ENCODE results near the gene SLC26A6. TPM values are rescaled to one million over a fixed set of nuclear protein-coding genes. Genes with fewer than 3 reads are reported as not detected.

Gene SLC26A6
- polyA plus RNA-seq, 1 donor (not counting 4 experiments of a cell fraction or from before 2014, with no cell fraction given) = 24.9 TPM

- H3K9me3 ChIP-seq (ENCODE audit: control insufficient read depth, low read depth, low read length) = no peaks in the 10 kb centered on the region
- no peak overlapping the region for H3K4me3 ChIP-seq (ENCODE audit: control insufficient read depth in 2 of 3, extremely low read depth in 1 of 3, insufficient read depth in 2 of 3, low read depth in 1 of 3, low read length in 3 of 3)
- no peak for DNase-seq (ENCODE audit: low read depth, low spot score)
- peaks cover 20 to 22% of the 10 kb centered on the region in 2 experiments for H3K36me3 ChIP-seq (ENCODE audit: control insufficient read depth in 2 of 2, extremely low read depth in 1 of 2, insufficient read depth in 2 of 2, low read length in 2 of 2)
- no peak overlapping the region for H2AFZ ChIP-seq (ENCODE audit: control insufficient read depth, low read length)
- H3K9me1 ChIP-seq (ENCODE audit: control insufficient read depth, extremely low read depth, insufficient read depth, low read length) = no peaks in the 10 kb centered on the region
- H3K27ac ChIP-seq (ENCODE audit: control insufficient read depth, insufficient read depth, low read length) = no peak overlapping the region
- no peaks in the 10 kb centered on the region for H3K79me2 ChIP-seq (ENCODE audit: control insufficient read depth, insufficient read depth, low read length)
- H4K20me1 ChIP-seq (ENCODE audit: control insufficient read depth, extremely low read depth, insufficient read depth, low read length) = no peaks in the 10 kb centered on the region
- no peak overlapping the region for H3K9ac ChIP-seq (ENCODE audit: control insufficient read depth, extremely low read depth, insufficient read depth, low read length)
- no peak for FAIRE-seq
- H3K27me3 ChIP-seq (ENCODE audit: control insufficient read depth, extremely low read depth, insufficient read depth, low read length) = no peaks in the 10 kb centered on the region
- H3K4me2 ChIP-seq (ENCODE audit: control insufficient read depth, extremely low read depth, insufficient read depth, low read depth, low read length) = no peak overlapping the region
- H3K4me1 ChIP-seq (ENCODE audit: control insufficient read depth, extremely low read depth, insufficient read depth, low read length) = no peaks in the 10 kb centered on the region
- no peak for TF ChIP-seq CTCF (optimal IDR thresholded peaks at IDR 0.05 in 1 of 3, IDR thresholded peaks at IDR 0.05 in 1 of 3, conservative IDR thresholded peaks at IDR 0.05 in 1 of 3; ENCODE audit: extremely low read depth in 1 of 3, insufficient read depth in 2 of 3, low read length in 3 of 3)
- dilution Hi-C loops (cut with MboI; ENCODE audit: extremely low pct_ligation_motif_present, low sequenced_read_pairs) = no loop called here
Measured at GRCh38 chr3:48674505-48674904, 39.2 kb upstream of the SLC26A6 start.

- FAIRE-seq = no peak
Measured at GRCh38 chr3:48672522-48672921, 37.3 kb upstream of the SLC26A6 start.

More at GRCh38 chr3:48672522-48672921, 37.3 kb upstream of the SLC26A6 start:
- Histone ChIP-seq H4K20me1 (ENCODE audit: control insufficient read depth, extremely low read depth, insufficient read depth, low read length) (no peaks in the 10 kb centered on the region), H2AFZ (ENCODE audit: control insufficient read depth, low read length) (no peak overlapping the region), H3K36me3 (ENCODE audit: control insufficient read depth in 2 of 2, extremely low read depth in 1 of 2, insufficient read depth in 2 of 2, low read length in 2 of 2) (peaks cover 11 to 18% of the 10 kb centered on the region in 2 experiments), H3K27me3 (ENCODE audit: control insufficient read depth, extremely low read depth, insufficient read depth, low read length) (no peaks in the 10 kb centered on the region), H3K4me3 (ENCODE audit: control insufficient read depth in 2 of 3, extremely low read depth in 1 of 3, insufficient read depth in 2 of 3, low read depth in 1 of 3, low read length in 3 of 3) (no peak overlapping the region), H3K9me1 (ENCODE audit: control insufficient read depth, extremely low read depth, insufficient read depth, low read length) (no peaks in the 10 kb centered on the region), H3K79me2 (ENCODE audit: control insufficient read depth, insufficient read depth, low read length) (no peaks in the 10 kb centered on the region), H3K27ac (ENCODE audit: control insufficient read depth, insufficient read depth, low read length) (no peak overlapping the region), H3K4me2 (ENCODE audit: control insufficient read depth, extremely low read depth, insufficient read depth, low read depth, low read length) (no peak overlapping the region), H3K9me3 (ENCODE audit: control insufficient read depth, low read depth, low read length) (no peaks in the 10 kb centered on the region), H3K9ac (ENCODE audit: control insufficient read depth, extremely low read depth, insufficient read depth, low read length) (no peak overlapping the region), H3K4me1 (ENCODE audit: control insufficient read depth, extremely low read depth, insufficient read depth, low read length) (no peaks in the 10 kb centered on the region)
- TF ChIP-seq EZH2 (IDR thresholded peaks at IDR 0.05; ENCODE audit: low read length) (no peak), CTCF (optimal IDR thresholded peaks at IDR 0.05 in 1 of 3, IDR thresholded peaks at IDR 0.05 in 1 of 3, conservative IDR thresholded peaks at IDR 0.05 in 1 of 3; ENCODE audit: extremely low read depth in 1 of 3, insufficient read depth in 2 of 3, low read length in 3 of 3) (no peak)
- no peak for DNase-seq (ENCODE audit: low read depth, low spot score)
- dilution Hi-C loops (cut with MboI; ENCODE audit: extremely low pct_ligation_motif_present, low sequenced_read_pairs) = no loop called here

Measured in keratinocyte (primary cell).